PFSK-1 (cell line): Measurements from ENCODE around the gene COL18A1.

Experiments used
- FOXP2 ChIP-seq: optimal IDR thresholded peaks from 2 replicates; pipeline ENCODE3; 2011; ENCODE audit warnings: borderline replicate concordance, control low read depth, inconsistent platforms; ENCODE audit not compliant: insufficient read depth; ENCODE audit errors: extremely low read length, extremely low read depth
- POLR2AphosphoS5 ChIP-seq: IDR thresholded peaks from 2 replicates; pipeline ENCODE4 v1.6.1; 2012; ENCODE audit warnings: low read depth, mild to moderate bottlenecking, control low read depth, low read length, moderate library complexity
- SIN3A ChIP-seq: IDR thresholded peaks from 2 replicates; pipeline ENCODE4 v1.6.1; 2012; ENCODE audit warnings: mild to moderate bottlenecking, low read length, moderate library complexity, borderline replicate concordance; ENCODE audit not compliant: insufficient read depth
- TAF1 ChIP-seq: IDR thresholded peaks from 2 replicates; pipeline ENCODE4 v1.6.1; 2012; ENCODE audit warnings: low read length, control low read depth, borderline replicate concordance; ENCODE audit not compliant: insufficient read depth
- TF ChIP-seq, protein P1 (sequence below), 2 experiments: IDR thresholded peaks; 2 replicates each; pipeline versions ENCODE4 v1.6.1 to v1.8.0; 2011 to 2012; ENCODE audit warnings: low read depth in 2 of 2, low read length in 2 of 2, control low read depth in 1 of 2, inconsistent platforms in 1 of 2, mild to moderate bottlenecking in 1 of 2, moderate library complexity in 1 of 2; ENCODE audit not compliant: insufficient read depth in 1 of 2

The COL18A1 gene

GRCh38 chr21:45494851-45495680 is 90.1 kb downstream of the COL18A1 start:
- TF ChIP-seq SIN3A (no peak), TAF1 (no peak), FOXP2 (no peak), POLR2AphosphoS5 (no peak)
- TF ChIP-seq, protein P1, sequence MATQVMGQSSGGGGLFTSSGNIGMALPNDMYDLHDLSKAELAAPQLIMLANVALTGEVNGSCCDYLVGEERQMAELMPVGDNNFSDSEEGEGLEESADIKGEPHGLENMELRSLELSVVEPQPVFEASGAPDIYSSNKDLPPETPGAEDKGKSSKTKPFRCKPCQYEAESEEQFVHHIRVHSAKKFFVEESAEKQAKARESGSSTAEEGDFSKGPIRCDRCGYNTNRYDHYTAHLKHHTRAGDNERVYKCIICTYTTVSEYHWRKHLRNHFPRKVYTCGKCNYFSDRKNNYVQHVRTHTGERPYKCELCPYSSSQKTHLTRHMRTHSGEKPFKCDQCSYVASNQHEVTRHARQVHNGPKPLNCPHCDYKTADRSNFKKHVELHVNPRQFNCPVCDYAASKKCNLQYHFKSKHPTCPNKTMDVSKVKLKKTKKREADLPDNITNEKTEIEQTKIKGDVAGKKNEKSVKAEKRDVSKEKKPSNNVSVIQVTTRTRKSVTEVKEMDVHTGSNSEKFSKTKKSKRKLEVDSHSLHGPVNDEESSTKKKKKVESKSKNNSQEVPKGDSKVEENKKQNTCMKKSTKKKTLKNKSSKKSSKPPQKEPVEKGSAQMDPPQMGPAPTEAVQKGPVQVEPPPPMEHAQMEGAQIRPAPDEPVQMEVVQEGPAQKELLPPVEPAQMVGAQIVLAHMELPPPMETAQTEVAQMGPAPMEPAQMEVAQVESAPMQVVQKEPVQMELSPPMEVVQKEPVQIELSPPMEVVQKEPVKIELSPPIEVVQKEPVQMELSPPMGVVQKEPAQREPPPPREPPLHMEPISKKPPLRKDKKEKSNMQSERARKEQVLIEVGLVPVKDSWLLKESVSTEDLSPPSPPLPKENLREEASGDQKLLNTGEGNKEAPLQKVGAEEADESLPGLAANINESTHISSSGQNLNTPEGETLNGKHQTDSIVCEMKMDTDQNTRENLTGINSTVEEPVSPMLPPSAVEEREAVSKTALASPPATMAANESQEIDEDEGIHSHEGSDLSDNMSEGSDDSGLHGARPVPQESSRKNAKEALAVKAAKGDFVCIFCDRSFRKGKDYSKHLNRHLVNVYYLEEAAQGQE (IDR thresholded peaks at IDR 0.05; ENCODE audit: insufficient read depth in 1 of 2, low read depth in 2 of 2, low read length in 2 of 2): no peak

GRCh38 chr21:45496151-45496967 is 91.4 kb downstream of the COL18A1 start:
- TF ChIP-seq POLR2AphosphoS5 (no peak), FOXP2 (no peak), SIN3A (no peak), TAF1 (no peak)
- TF ChIP-seq, protein P1 (IDR thresholded peaks at IDR 0.05; ENCODE audit: insufficient read depth in 1 of 2, low read depth in 2 of 2, low read length in 2 of 2): no peak

DNA sequence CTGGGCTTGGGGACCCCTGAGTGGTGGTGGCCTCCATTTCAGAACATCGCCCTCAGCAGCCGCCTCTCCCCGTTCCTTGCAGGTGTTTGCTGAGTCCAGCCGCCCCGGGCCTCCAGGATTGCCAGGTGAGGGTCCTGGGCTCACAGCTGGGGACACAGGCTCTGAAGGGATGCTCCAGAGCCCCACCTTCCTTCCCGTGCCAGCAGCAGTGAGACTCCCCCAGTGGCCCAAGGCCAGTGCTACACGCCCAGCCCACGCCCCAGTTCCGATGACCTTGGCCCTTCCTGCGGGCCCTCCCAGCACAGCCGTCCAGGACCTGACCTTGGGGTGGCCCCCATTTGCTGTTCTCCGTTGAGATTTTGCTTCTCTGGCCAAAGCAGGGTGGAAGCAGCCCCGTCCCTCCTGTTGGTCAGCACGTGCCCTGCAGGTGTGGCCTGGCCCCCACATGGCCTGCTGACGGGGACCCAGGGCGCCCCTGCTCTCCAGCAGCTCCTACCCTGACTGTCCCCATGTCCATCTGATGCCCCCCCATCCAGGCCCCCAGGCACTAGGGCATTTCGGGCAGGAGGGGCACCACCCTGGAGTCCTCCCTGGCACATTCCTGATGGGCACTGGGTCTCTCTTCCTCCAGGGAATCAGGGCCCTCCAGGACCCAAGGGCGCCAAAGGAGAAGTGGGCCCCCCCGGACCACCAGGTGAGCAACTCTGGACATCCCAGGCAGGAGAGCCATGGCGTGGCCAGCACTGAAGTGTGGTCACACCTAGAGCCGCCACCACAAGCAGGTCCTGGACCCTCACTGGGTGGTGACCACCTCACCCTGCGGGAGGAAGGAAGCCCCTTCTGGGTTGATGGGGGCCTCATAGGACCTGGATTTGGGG is 92.2 kb downstream of the COL18A1 start:
- TF ChIP-seq TAF1: no peak

DNA sequence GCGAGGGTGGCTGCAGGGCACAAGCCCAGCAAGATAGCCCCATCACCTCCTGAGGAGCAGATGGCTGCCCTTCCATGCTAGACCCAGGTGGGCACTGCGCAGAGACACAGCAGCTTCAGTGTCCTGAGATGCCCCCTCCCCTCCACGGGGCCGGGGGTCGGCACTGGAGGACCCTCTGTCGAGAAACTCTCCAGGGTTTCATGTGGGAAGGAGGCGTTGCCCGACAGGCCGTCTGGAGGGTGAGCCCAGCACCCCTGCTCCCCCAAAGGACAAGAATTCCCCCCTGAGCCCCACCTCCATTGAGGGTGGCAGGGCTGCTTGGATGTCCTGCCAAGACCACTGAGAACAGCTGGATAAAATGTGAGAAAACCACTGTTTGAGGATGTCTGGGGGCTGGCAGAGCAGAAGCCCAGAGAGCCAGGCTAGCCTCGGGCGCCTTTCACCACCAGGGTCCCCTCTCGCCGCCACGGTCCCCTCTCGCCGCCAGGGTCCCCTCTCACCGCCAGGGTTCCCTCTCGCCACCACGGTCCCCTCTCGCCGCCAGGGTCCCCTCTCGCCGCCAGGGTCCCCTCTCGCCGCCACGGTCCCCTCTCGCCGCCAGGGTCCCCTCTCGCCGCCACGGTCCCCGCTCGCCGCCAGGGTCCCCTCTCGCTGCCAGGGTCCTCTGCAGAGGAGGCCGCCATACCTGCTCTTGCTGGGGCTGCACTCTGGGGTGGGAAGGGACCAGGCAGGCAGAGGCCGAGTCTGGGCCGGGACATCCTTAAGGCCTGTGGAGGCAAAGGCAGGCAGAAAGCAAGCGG is 93.1 kb downstream of the COL18A1 start:
- TF ChIP-seq POLR2AphosphoS5 (no peak), FOXP2 (no peak), SIN3A (no peak), TAF1 (no peak)
- TF ChIP-seq, protein P1 (IDR thresholded peaks at IDR 0.05; ENCODE audit: insufficient read depth in 1 of 2, low read depth in 2 of 2, low read length in 2 of 2): no peak

DNA sequence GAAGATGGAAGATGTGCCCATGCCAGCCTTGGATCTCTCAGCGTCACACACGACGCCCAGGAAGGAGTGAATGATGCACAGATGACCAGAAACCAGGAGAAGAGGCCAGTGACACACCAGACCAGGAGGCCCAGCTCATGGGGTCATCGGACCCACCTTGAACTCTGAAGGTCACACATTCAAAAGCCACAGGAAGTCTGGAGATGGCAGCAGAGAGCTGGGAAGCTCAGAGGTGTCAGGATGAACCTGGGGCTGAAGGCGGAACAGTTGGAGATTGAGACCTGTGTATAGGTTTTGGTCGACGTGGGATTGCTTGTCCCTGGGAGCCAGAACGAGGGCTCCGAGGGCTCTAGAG is 93.7 kb downstream of the COL18A1 start:
- TF ChIP-seq TAF1 (no peak), POLR2AphosphoS5 (no peak)
